Trophoblast cell (in vitro differentiated cells and primary cell): ENCODE data around the gene KLF2.
"Not testable (repeated sequence)": the region's sequence is repeated elsewhere in the genome, so short reads cannot be mapped to it uniquely, and the experiment has no call there.

Experiments used
- DNase-seq, 2 donors: peaks; one replicate each; pipeline ENCODE4 v3.0.0-alpha.2; 2016
- H2AFZ ChIP-seq: 2 replicates; pipeline ENCODE4 v1.6.1; 2013; ENCODE audit warnings: low read length, moderate library complexity, mild to moderate bottlenecking; ENCODE audit not compliant: insufficient read depth, poor library complexity
- H2AK5ac ChIP-seq: 2 replicates; pipeline ENCODE4 v1.6.1; 2013; ENCODE audit warnings: mild to moderate bottlenecking, low read length
- H2BK120ac ChIP-seq: 2 replicates; pipeline ENCODE4 v1.6.1; 2013; ENCODE audit warnings: low read length, mild to moderate bottlenecking, moderate library complexity; ENCODE audit not compliant: insufficient read depth, poor library complexity
- H2BK12ac ChIP-seq: 2 replicates; pipeline ENCODE4 v1.6.1; 2013; ENCODE audit warnings: mild to moderate bottlenecking, low read length, moderate library complexity
- H2BK5ac ChIP-seq: 2 replicates; pipeline ENCODE4 v1.6.1; 2013; ENCODE audit warnings: low read length, low read depth, moderate library complexity, mild to moderate bottlenecking; ENCODE audit not compliant: poor library complexity
- H3K14ac ChIP-seq: 2 replicates; pipeline ENCODE4 v1.6.1; 2013; ENCODE audit warnings: mild to moderate bottlenecking, low read length
- H3K18ac ChIP-seq: 2 replicates; pipeline ENCODE4 v1.6.1; 2013; ENCODE audit warnings: mild to moderate bottlenecking, low read length
- H3K23ac ChIP-seq: 2 replicates; pipeline ENCODE4 v1.6.1; 2013; ENCODE audit warnings: low read length
- H3K27ac ChIP-seq: 2 replicates; pipeline ENCODE4 v1.5.1; 2013; ENCODE audit warnings: low read depth, mild to moderate bottlenecking, inconsistent platforms, low read length, moderate library complexity
- H3K27me3 ChIP-seq: 2 replicates; pipeline ENCODE4 v1.6.1; 2013; ENCODE audit warnings: inconsistent platforms, mild to moderate bottlenecking, low read length, moderate library complexity; ENCODE audit not compliant: insufficient read depth
- H3K36me3 ChIP-seq, 2 experiments: 1 replicate in 1 of 2; 2 replicates in 1 of 2; pipeline ENCODE4 v1.6.1; 2013; ENCODE audit warnings: low read length in 2 of 2, mild to moderate bottlenecking in 2 of 2, moderate library complexity in 1 of 2; ENCODE audit not compliant: insufficient read depth in 2 of 2, control insufficient read depth in 1 of 2
- H3K4ac ChIP-seq: 2 replicates; pipeline ENCODE4 v1.6.1; 2013; ENCODE audit warnings: low read depth, mild to moderate bottlenecking, low read length, moderate library complexity
- H3K4me1 ChIP-seq, 2 experiments: 1 replicate in 1 of 2; 2 replicates in 1 of 2; pipeline ENCODE4 v1.6.1; 2013; ENCODE audit warnings: low read length in 2 of 2, mild to moderate bottlenecking in 2 of 2, moderate library complexity in 1 of 2; ENCODE audit not compliant: insufficient read depth in 2 of 2, control insufficient read depth in 1 of 2
- H3K4me2 ChIP-seq: 2 replicates; pipeline ENCODE4 v1.6.1; 2013; ENCODE audit warnings: inconsistent platforms, mild to moderate bottlenecking, low read length, moderate library complexity
- H3K4me3 ChIP-seq: 2 replicates; pipeline ENCODE4 v1.5.1; 2013; ENCODE audit warnings: mild to moderate bottlenecking, low read depth, low read length, inconsistent platforms
- H3K79me1 ChIP-seq: one replicate; pipeline ENCODE4 v1.6.1; 2013; ENCODE audit warnings: low read length
- H3K79me2 ChIP-seq: 2 replicates; pipeline ENCODE4 v1.6.1; 2013; ENCODE audit warnings: low read length, mild to moderate bottlenecking; ENCODE audit not compliant: control insufficient read depth, insufficient read depth, poor library complexity
- H3K9ac ChIP-seq: 2 replicates; pipeline ENCODE4 v1.6.1; 2013; ENCODE audit warnings: mild to moderate bottlenecking, low read length
- H3K9me3 ChIP-seq: 2 replicates; pipeline ENCODE4 v1.6.1; 2013; ENCODE audit warnings: low read depth, mild to moderate bottlenecking, control low read depth, inconsistent platforms, low read length; ENCODE audit not compliant: insufficient read depth
- H4K12ac ChIP-seq: 2 replicates; pipeline ENCODE4 v1.6.1; 2013; ENCODE audit warnings: low read depth, mild to moderate bottlenecking, low read length, moderate library complexity
- H4K8ac ChIP-seq: 2 replicates; pipeline ENCODE4 v1.6.1; 2013; ENCODE audit warnings: low read depth, mild to moderate bottlenecking, low read length, moderate library complexity
- H4K91ac ChIP-seq: one replicate; pipeline ENCODE4 v1.6.1; 2013; ENCODE audit warnings: low read depth, mild to moderate bottlenecking, low read length, moderate library complexity
- WGBS: extraction: QIAGEN DNeasy Blood & Tissue Kit; methylation state at CpG from one replicate; pipeline ENCODE4 v1.1.7; 2013; ENCODE audit warnings: missing lambda C conversion rate; ENCODE audit not compliant: insufficient read length, insufficient coverage; ENCODE audit errors: extremely low coverage; 5-methylcytosine and 5-hydroxymethylcytosine counted together

Gene KLF2

GRCh38 chr19:16342002-16342715, 17.5 kb downstream of the KLF2 start:
- no peak overlapping the region for H4K91ac ChIP-seq
- H4K8ac ChIP-seq, result no peak overlapping the region
- no peak overlapping the region for H2BK120ac ChIP-seq
- H3K9me3 ChIP-seq, result no peaks in the 10 kb centered on the region
- H3K4me2 ChIP-seq, result no peak overlapping the region
- H4K12ac ChIP-seq, result no peak overlapping the region
- DNase-seq, result no peak
- no peak overlapping the region for H2BK5ac ChIP-seq
- H2AFZ ChIP-seq, result no peak overlapping the region
- no peaks in the 10 kb centered on the region for H3K27me3 ChIP-seq
- no peak overlapping the region for H3K4me3 ChIP-seq
- no peak overlapping the region for H3K4ac ChIP-seq
- no peak overlapping the region for H3K14ac ChIP-seq
- WGBS, result no CpG with 5 or more reads among the region's 10 CpGs
- no peak overlapping the region for H2BK12ac ChIP-seq
- no peak overlapping the region for H3K27ac ChIP-seq
- no peak overlapping the region for H3K18ac ChIP-seq
- no peaks in the 10 kb centered on the region for H3K79me1 ChIP-seq
- no peak overlapping the region for H2AK5ac ChIP-seq
- H3K36me3 ChIP-seq, result no peaks in the 10 kb centered on the region
- H3K9ac ChIP-seq, result no peak overlapping the region
- no peaks in the 10 kb centered on the region for H3K79me2 ChIP-seq
- H3K23ac ChIP-seq, result no peak overlapping the region
- no peaks in the 10 kb centered on the region for H3K4me1 ChIP-seq

- no peak overlapping the region for H3K18ac ChIP-seq
- no peak for DNase-seq
- no peak overlapping the region for H2BK120ac ChIP-seq
Observed at GRCh38 chr19:16343156-16343555, 18.5 kb downstream of the KLF2 start.

GRCh38 chr19:16345457-16345856, 20.8 kb downstream of the KLF2 start:
- Histone ChIP-seq H3K4me2 (no peak overlapping the region), H2BK120ac (no peak overlapping the region), H3K23ac (no peak overlapping the region), H3K4ac (no peak overlapping the region), H3K4me1 (no peaks in the 10 kb centered on the region), H2AFZ (no peak overlapping the region), H4K8ac (no peak overlapping the region), H3K36me3 (no peaks in the 10 kb centered on the region), H3K4me3 (no peak overlapping the region), H3K14ac (no peak overlapping the region), H3K18ac (no peak overlapping the region), H3K27me3 (no peaks in the 10 kb centered on the region), H2AK5ac (no peak overlapping the region), H3K9ac (no peak overlapping the region), H4K12ac (no peak overlapping the region), H2BK12ac (no peak overlapping the region), H2BK5ac (no peak overlapping the region), H3K27ac (no peak overlapping the region), H3K9me3 (no peaks in the 10 kb centered on the region), H4K91ac (no peak overlapping the region), H3K79me2 (no peaks in the 10 kb centered on the region), H3K79me1 (no peaks in the 10 kb centered on the region)
- DNase-seq, result no peak
- WGBS, result no CpG with 5 or more reads among the region's 4 CpGs

More at GRCh38 chr19:16343156-16343555, 18.5 kb downstream of the KLF2 start:
- Histone ChIP-seq H2AK5ac (no peak overlapping the region), H3K4me1 (no peaks in the 10 kb centered on the region), H4K8ac (no peak overlapping the region), H2BK12ac (no peak overlapping the region), H3K27ac (no peak overlapping the region), H3K4ac (no peak overlapping the region), H3K4me2 (no peak overlapping the region), H2AFZ (no peak overlapping the region), H3K14ac (no peak overlapping the region), H3K79me2 (no peaks in the 10 kb centered on the region), H3K4me3 (no peak overlapping the region), H4K12ac (no peak overlapping the region), H4K91ac (no peak overlapping the region), H3K27me3 (no peaks in the 10 kb centered on the region), H3K9ac (no peak overlapping the region), H3K9me3 (no peaks in the 10 kb centered on the region), H3K23ac (no peak overlapping the region), H2BK5ac (no peak overlapping the region), H3K36me3 (no peaks in the 10 kb centered on the region), H3K79me1 (no peaks in the 10 kb centered on the region)
- WGBS, result no CpG with 5 or more reads among the region's 7 CpGs

- DNase-seq, H3K14ac ChIP-seq, H3K18ac ChIP-seq, H3K4me3 ChIP-seq, H3K79me1 ChIP-seq, H4K12ac ChIP-seq, H2AK5ac ChIP-seq, H3K4me2 ChIP-seq, H4K8ac ChIP-seq, H3K27me3 ChIP-seq, H3K4me1 ChIP-seq, H2AFZ ChIP-seq, H3K27ac ChIP-seq, H3K4ac ChIP-seq, H2BK5ac ChIP-seq, H2BK120ac ChIP-seq, H3K23ac ChIP-seq, H3K9ac ChIP-seq, H2BK12ac ChIP-seq, H3K9me3 ChIP-seq, H3K36me3 ChIP-seq, H3K79me2 ChIP-seq, H4K91ac ChIP-seq: not testable (repeated sequence)
- no CpG with 5 or more reads among the region's 4 CpGs for WGBS
Observed at GRCh38 chr19:16347099-16347498, 22.5 kb downstream of the KLF2 start.
